Measurements from ENCODE around the gene NUDT5. TPM values are rescaled to one million over a fixed set of nuclear protein-coding genes. Genes with fewer than 3 reads are reported as not detected.

NUDT5 gene
- total RNA-seq, 1 experiment from 2014 or later: 144 TPM

GRCh38 chr10:12165999-12166775, 29.5 kb downstream of the NUDT5 start:
- DNase-seq (ENCODE audit: low read depth): no peak

- DNase-seq (ENCODE audit: low read depth): no peak
Observed at GRCh38 chr10:12165036-12165435, 30.7 kb downstream of the NUDT5 start.

DNA sequence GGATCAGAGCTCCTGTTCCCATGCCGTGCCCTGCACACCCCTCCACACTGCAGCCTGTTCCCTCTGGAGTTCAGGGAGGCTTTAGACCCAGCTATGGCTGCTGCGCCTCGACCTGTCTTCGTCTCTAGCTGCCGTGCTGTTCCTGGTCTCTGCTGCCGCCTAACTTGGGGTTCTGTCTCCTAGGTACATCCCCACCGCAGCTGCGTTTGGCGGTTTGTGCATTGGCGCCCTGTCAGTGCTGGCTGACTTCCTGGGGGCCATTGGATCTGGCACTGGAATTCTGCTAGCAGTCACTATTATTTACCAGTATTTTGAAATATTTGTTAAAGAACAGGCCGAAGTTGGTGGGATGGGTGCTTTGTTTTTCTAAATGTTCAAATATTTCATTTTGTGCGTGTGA, 31.6 kb downstream of the NUDT5 start:
- DNase-seq (ENCODE audit: low read depth): no peak

DNA sequence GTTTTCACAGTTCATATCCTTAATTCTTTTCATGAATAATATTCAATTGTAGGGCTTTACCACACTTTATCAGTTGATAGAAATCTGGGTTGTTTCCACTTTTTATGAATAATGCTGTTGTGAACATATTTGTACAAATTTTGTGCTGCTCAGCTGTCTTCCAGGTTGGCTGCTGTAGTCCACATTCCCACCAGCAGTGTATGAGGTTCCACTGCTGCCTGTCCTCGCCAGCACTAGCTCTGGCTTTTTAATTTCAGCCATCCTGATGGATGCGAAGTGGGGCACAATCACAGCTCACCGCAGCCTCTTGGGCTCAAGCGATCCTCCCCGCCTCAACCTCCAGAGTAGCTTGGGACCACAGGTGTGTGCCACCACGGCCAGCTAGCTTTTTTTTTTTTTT, 32.8 kb downstream of the NUDT5 start:
- DNase-seq (ENCODE audit: low read depth): no peak

- no peak for DNase-seq (ENCODE audit: low read depth)
Observed at GRCh38 chr10:12160664-12161063, 35.0 kb downstream of the NUDT5 start.

DNA sequence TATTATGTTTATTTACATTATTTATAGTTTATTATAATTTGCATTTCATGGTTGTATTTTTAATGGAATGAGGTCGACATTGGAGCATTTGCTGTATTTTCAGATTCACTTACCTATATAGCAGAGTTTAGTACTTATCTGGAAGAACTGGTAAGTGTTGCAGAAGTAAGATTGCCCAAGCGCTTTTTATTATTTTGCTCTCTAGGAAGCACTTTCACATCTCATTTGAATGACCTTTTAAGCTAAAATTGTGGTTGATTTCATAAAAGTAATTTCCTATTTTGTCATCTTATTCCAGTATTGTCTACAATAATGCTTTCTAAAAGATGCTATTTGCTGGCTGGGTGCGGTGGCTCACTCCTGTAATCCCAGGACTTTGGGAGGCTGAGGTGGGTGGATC, 37.6 kb downstream of the NUDT5 start:
- DNase-seq (ENCODE audit: low read depth): no peak

DNA sequence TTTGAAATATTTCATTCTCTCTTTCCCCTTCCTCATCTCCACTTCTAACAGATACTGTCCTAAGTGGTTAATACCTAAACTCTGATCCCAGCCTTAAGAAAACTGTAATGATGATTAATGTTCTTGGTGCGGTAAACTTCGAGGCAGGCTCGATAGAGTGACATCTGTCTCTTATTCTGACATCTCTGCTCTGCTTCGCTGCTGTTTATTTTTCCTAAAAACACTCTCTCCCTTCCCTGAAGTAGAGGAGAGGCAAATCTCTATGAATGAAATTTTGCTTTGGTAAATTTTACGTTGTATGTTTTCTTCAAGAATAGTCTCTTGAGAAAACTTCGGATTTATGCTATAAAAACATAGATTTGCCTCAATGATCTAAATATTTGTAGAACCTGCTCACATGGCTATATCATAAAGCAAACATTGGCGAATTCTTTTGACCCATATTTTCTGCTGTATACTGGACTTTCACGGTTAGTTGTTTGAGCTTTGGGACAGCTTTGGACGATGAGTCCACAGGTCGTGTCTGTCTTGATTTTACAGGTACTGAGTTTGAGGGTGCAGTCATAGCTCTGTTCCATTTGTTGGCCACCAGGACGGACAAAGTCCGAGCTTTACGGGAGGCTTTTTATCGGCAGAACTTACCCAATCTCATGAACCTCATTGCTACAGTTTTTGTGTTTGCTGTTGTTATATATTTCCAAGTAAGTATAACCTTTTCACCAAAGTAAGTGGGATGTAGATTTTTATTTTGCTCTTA, 39.1 kb downstream of the NUDT5 start:
- no peak for DNase-seq (ENCODE audit: low read depth)

GRCh38 chr10:12154516-12154915, 41.2 kb downstream of the NUDT5 start:
- no peak for DNase-seq (ENCODE audit: low read depth)

- no peak for DNase-seq (ENCODE audit: low read depth)
Observed at GRCh38 chr10:12150163-12150562, 45.5 kb downstream of the NUDT5 start.

- DNase-seq (ENCODE audit: low read depth): no peak
Observed at GRCh38 chr10:12144538-12144937, 51.2 kb downstream of the NUDT5 start.

GRCh38 chr10:12140038-12140437, 55.7 kb downstream of the NUDT5 start:
- DNase-seq (ENCODE audit: low read depth): no peak

DNA sequence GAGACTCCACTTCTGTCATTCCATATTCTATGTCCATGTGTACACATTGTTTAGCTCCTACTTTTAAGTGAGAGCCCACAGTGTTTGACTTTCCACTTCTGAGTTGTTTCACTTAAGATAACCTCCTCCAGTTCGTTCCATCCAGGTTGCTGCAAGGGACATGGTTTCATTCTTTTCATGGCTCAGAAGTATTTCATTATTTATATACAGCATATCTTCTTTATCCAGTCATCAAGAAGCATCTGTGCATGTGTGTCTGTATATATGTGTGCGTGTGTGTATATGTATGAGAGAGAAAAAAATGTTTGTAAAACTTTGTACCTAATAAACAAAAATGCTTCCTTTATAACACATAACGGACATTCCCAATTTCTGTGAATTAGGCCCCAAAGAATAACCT, 60.1 kb downstream of the NUDT5 start:
- no peak for DNase-seq (ENCODE audit: low read depth)

- DNase-seq (ENCODE audit: low read depth): peak; percentile 78
Observed at GRCh38 chr10:12130237-12130872, 65.3 kb downstream of the NUDT5 start.

- DNase-seq (ENCODE audit: low read depth): peak; percentile 76
Observed at GRCh38 chr10:12129222-12130111, 66.2 kb downstream of the NUDT5 start, which contains the start of gene SEC61A2. TSS of gene SEC61A2 (plus strand) at chr10:12129677. CDS start at chr10:12129788, 111 bp downstream.

- no peak for DNase-seq (ENCODE audit: low read depth)
Observed at GRCh38 chr10:12121673-12122072, 74.0 kb downstream of the NUDT5 start.

Small RNA genes lying within 50 kb of the gene (small RNA-seq; reads per million reads assigned to genes)
- gene MIR548AK (not detected), gene RNU6-88P (not detected)

Other genes starting within 250 kb of the NUDT5 start
- 13.9 and 15.9 TPM in 2 replicates for gene UPF2, start 153.1 kb downstream of the NUDT5 start, total RNA-seq (2014; rRNA removed; shearing (Covaris generic))
- 7.8 and 8.2 TPM in 2 replicates for gene DHTKD1, start 126.9 kb downstream of the NUDT5 start, total RNA-seq (2014; rRNA removed; shearing (Covaris generic))
- 2.9 and 4.9 TPM in 2 replicates for gene SEC61A2, start 66.2 kb downstream of the NUDT5 start, total RNA-seq (2014; rRNA removed; shearing (Covaris generic))
- 356 and 469 TPM in 2 replicates for gene CDC123, start 297 bp upstream of the NUDT5 start, total RNA-seq (2014; rRNA removed; shearing (Covaris generic))
- gene CAMK1D, start 153.7 kb upstream of the NUDT5 start, total RNA-seq (2014; rRNA removed; shearing (Covaris generic)): 2.1 and 3.9 TPM in 2 replicates